H1 (cell line): Measurements from ENCODE around the gene COQ8A. TPM values are rescaled to one million over a fixed set of nuclear protein-coding genes. Genes with fewer than 3 reads are reported as not detected.

Experiments
- CTCF ChIA-PET: fragments of 300-600 bp; sonication (Branson Sonifier 250); formaldehyde crosslinking; loops from one replicate; lab custom pipeline; 2021; ENCODE audit not compliant: partially characterized antibody; lab: Charles Lee
- POLR2A ChIA-PET: fragments of 300-600 bp; sonication (Branson Sonifier 250); formaldehyde crosslinking; loops from one replicate; lab custom pipeline; 2021; ENCODE audit warnings: inconsistent platforms; ENCODE audit not compliant: partially characterized antibody; lab: Charles Lee
- DNase-seq, 2 experiments: peaks; one replicate each; pipeline versions ENCODE4 v3.0.0 to v3.0.0-alpha.2; 2010 to 2022; ENCODE audit warnings: low spot score in 2 of 2, low read depth in 1 of 2, mixed read lengths in 1 of 2
- FAIRE-seq: peaks from 2 replicates; lab custom pipeline; 2011; peaks lifted over from hg19 to GRCh38; lab: Jason Lieb, UNC
- H2AFZ ChIP-seq: 2 replicates; pipeline ENCODE4 v1.8.1; 2012; ENCODE audit warnings: low read length, inconsistent platforms
- H2AK5ac ChIP-seq: 2 replicates; pipeline ENCODE4 v1.6.1; 2013; ENCODE audit warnings: low read depth, low read length
- H2BK120ac ChIP-seq: replicated peaks from 2 replicates; pipeline ENCODE3; 2013; ENCODE audit warnings: low read depth, low read length, inconsistent platforms
- H2BK12ac ChIP-seq: 2 replicates; pipeline ENCODE4 v1.6.1; 2013; ENCODE audit warnings: low read depth, low read length
- H2BK15ac ChIP-seq: 2 replicates; pipeline ENCODE4 v1.6.1; 2013; ENCODE audit warnings: low read length
- H2BK20ac ChIP-seq: 2 replicates; pipeline ENCODE4 v1.6.1; 2013; ENCODE audit warnings: low read length
- H2BK5ac ChIP-seq: 2 replicates; pipeline ENCODE4 v1.6.1; 2013; ENCODE audit warnings: low read depth, low read length
- H3K14ac ChIP-seq: 2 replicates; pipeline ENCODE4 v1.6.1; 2013; ENCODE audit warnings: inconsistent platforms; ENCODE audit not compliant: insufficient read length
- H3K18ac ChIP-seq: 2 replicates; pipeline ENCODE4 v1.6.1; 2013; ENCODE audit warnings: low read length; ENCODE audit errors: extremely low read depth
- H3K23ac ChIP-seq: 2 replicates; pipeline ENCODE4 v1.6.1; 2013; ENCODE audit warnings: inconsistent platforms; ENCODE audit not compliant: insufficient read length
- H3K23me2 ChIP-seq: 2 replicates; pipeline ENCODE4 v1.6.1; 2013; ENCODE audit warnings: low read depth, low read length
- H3K27ac ChIP-seq: 2 replicates; pipeline ENCODE4 v1.6.1; 2011; ENCODE audit warnings: low read depth, low read length, inconsistent platforms
- H3K27me3 ChIP-seq, 4 experiments: replicated peaks in 1 of 4; 1 replicate in 1 of 4; 2 replicates in 3 of 4; pipeline versions ENCODE4 v1.6.1 to v1.8.1; 2011 to 2013; ENCODE audit warnings: low read length in 3 of 4, mild to moderate bottlenecking in 3 of 4, inconsistent platforms in 2 of 4, mixed read lengths in 2 of 4, moderate library complexity in 1 of 4; ENCODE audit not compliant: control insufficient read depth in 3 of 4, insufficient read depth in 3 of 4; ENCODE audit errors: extremely low read depth in 1 of 4
- H3K36me3 ChIP-seq, 4 experiments: 2 replicates each; pipeline versions ENCODE4 v1.6.1 to v1.8.1; 2011 to 2013; ENCODE audit warnings: mild to moderate bottlenecking in 4 of 4, low read length in 3 of 4, moderate library complexity in 2 of 4, control low read depth in 1 of 4, inconsistent platforms in 1 of 4; ENCODE audit not compliant: insufficient read depth in 4 of 4, control insufficient read depth in 2 of 4
- H3K4ac ChIP-seq: replicated peaks from 2 replicates; pipeline ENCODE3; 2013; ENCODE audit warnings: low read length, low read depth, mixed read lengths, inconsistent platforms; ENCODE audit not compliant: insufficient read length
- H3K4me1 ChIP-seq, 4 experiments: replicated peaks in 1 of 4; 1 replicate in 1 of 4; 2 replicates in 3 of 4; pipeline versions ENCODE4 v1.6.1 to v1.8.1; 2011 to 2013; ENCODE audit warnings: low read length in 3 of 4, inconsistent platforms in 2 of 4, mixed read lengths in 1 of 4; ENCODE audit not compliant: insufficient read depth in 4 of 4, control insufficient read depth in 3 of 4
- H3K4me2 ChIP-seq, 2 experiments: 2 replicates each; pipeline versions ENCODE4 v1.6.1 to v1.8.1; 2011 to 2013; ENCODE audit warnings: low read depth in 2 of 2, low read length in 2 of 2, control low read depth in 1 of 2, inconsistent platforms in 1 of 2, mild to moderate bottlenecking in 1 of 2; ENCODE audit not compliant: insufficient read depth in 1 of 2
- H3K4me3 ChIP-seq, 4 experiments: fragments of 200-600, 300-600 bp in 1 of 4; sonication (generic), shearing (Covaris generic), sonication (Bioruptor Twin) in 1 of 4; 2 replicates each; pipeline versions ENCODE4 v1.5.1 to v1.8.1; 2011 to 2016; ENCODE audit warnings: low read length in 4 of 4, low read depth in 3 of 4, control low read depth in 2 of 4, inconsistent platforms in 2 of 4, mild to moderate bottlenecking in 2 of 4, mixed read lengths in 1 of 4, moderate library complexity in 1 of 4; ENCODE audit not compliant: insufficient read depth in 2 of 4; ENCODE audit errors: extremely low read depth in 1 of 4
- H3K56ac ChIP-seq: replicated peaks from 2 replicates; pipeline ENCODE3; 2013; ENCODE audit warnings: low read depth, mild to moderate bottlenecking, mixed read lengths, low read length, inconsistent platforms; ENCODE audit not compliant: insufficient read length
- H3K79me1 ChIP-seq: 2 replicates; pipeline ENCODE4 v1.6.1; 2013; ENCODE audit warnings: low read depth, low read length, control low read depth
- H3K79me2 ChIP-seq, 2 experiments: 2 replicates each; pipeline versions ENCODE4 v1.6.1 to v1.8.1; 2012 to 2013; ENCODE audit warnings: low read length in 2 of 2, mild to moderate bottlenecking in 2 of 2, inconsistent platforms in 1 of 2; ENCODE audit not compliant: insufficient read depth in 2 of 2, control insufficient read depth in 1 of 2
- H3K9ac ChIP-seq, 4 experiments: replicated peaks in 1 of 4; 1 replicate in 1 of 4; 2 replicates in 3 of 4; pipeline versions ENCODE4 v1.6.1 to v1.8.1; 2011 to 2013; ENCODE audit warnings: low read depth in 3 of 4, low read length in 3 of 4, control low read depth in 2 of 4, mild to moderate bottlenecking in 2 of 4, moderate library complexity in 2 of 4, inconsistent platforms in 1 of 4; ENCODE audit errors: extremely low read depth in 1 of 4
- H3K9me3 ChIP-seq, 2 experiments: 2 replicates each; pipeline versions ENCODE4 v1.6.1 to v1.8.1; 2012 to 2013; ENCODE audit warnings: mild to moderate bottlenecking in 2 of 2, moderate library complexity in 2 of 2, control low read depth in 1 of 2, inconsistent platforms in 1 of 2, low read depth in 1 of 2, low read length in 1 of 2, mixed read lengths in 1 of 2; ENCODE audit not compliant: insufficient read depth in 2 of 2
- H4K20me1 ChIP-seq, 2 experiments: replicated peaks in 1 of 2; 2 replicates each; pipeline versions ENCODE3 to v1.8.1; 2011 to 2013; ENCODE audit warnings: inconsistent platforms in 2 of 2, low read length in 2 of 2, mild to moderate bottlenecking in 1 of 2; ENCODE audit not compliant: insufficient read depth in 2 of 2, control insufficient read depth in 1 of 2
- H4K5ac ChIP-seq: 2 replicates; pipeline ENCODE4 v1.6.1; 2013; ENCODE audit warnings: low read length, low read depth, mixed read lengths, inconsistent platforms; ENCODE audit not compliant: insufficient read length
- H4K8ac ChIP-seq: 2 replicates; pipeline ENCODE4 v1.8.0; 2013; ENCODE audit warnings: mild to moderate bottlenecking, moderate library complexity, low read length, inconsistent platforms; ENCODE audit not compliant: insufficient read depth; ENCODE audit errors: extremely low read depth
- H4K91ac ChIP-seq: replicated peaks from 2 replicates; pipeline ENCODE3; 2013; ENCODE audit warnings: low read length, mixed read lengths, inconsistent platforms; ENCODE audit not compliant: insufficient read length
- CHD2 ChIP-seq: IDR thresholded peaks from 2 replicates; pipeline ENCODE4 v1.6.1; 2012; ENCODE audit warnings: low read length, improper control_type of control experiment
- KDM1A ChIP-seq: fragments of 200-600, 300-600 bp; sonication (generic); IDR thresholded peaks from 2 replicates; pipeline ENCODE4 v1.7.1; 2016; ENCODE audit warnings: mild to moderate bottlenecking, low read length, borderline replicate concordance
- MAFK ChIP-seq: IDR thresholded peaks from 2 replicates; pipeline ENCODE4 v1.6.1; 2012; ENCODE audit warnings: low read depth, mild to moderate bottlenecking, improper control_type of control experiment, low read length
- RBBP5 ChIP-seq: IDR thresholded peaks from 2 replicates; pipeline ENCODE4 v1.7.1; 2012; ENCODE audit warnings: low read depth, mild to moderate bottlenecking, inconsistent platforms, low read length, moderate library complexity, borderline replicate concordance
- SIX5 ChIP-seq: IDR thresholded peaks from 2 replicates; pipeline ENCODE4 v1.6.1; 2011; ENCODE audit warnings: mild to moderate bottlenecking, low read depth, low read length
- TCF12 ChIP-seq: IDR thresholded peaks from 2 replicates; pipeline ENCODE4 v1.6.1; 2011; ENCODE audit warnings: low read depth, mild to moderate bottlenecking, low read length
- WGBS, 2 experiments: shearing (Covaris generic) in 1 of 2; methylation state at CpG; one replicate each; pipeline versions ENCODE4 v1.1.6 to v1.1.7; 2013 to 2015; ENCODE audit warnings: low lambda C conversion rate in 2 of 2, mixed read lengths in 2 of 2, inconsistent platforms in 1 of 2, low coverage in 1 of 2, missing lambda C conversion rate in 1 of 2; ENCODE audit not compliant: insufficient replicate concordance in 2 of 2, insufficient coverage in 1 of 2, insufficient read length in 1 of 2; ENCODE audit errors: extremely low coverage in 1 of 2, missing lambda C conversion rate in 1 of 2; 5-methylcytosine and 5-hydroxymethylcytosine counted together
- polyA plus RNA-seq, 7 experiments: library from polyadenylated mRNA; depleted of rRNA in 3 of 7; stranded (reverse) in 5 of 7; unstranded in 2 of 7; fragments of >200 nt in 5 of 7; fragments of 200-250 nt in 2 of 7; gene quantifications; 1 replicate in 5 of 7; 2 replicates in 1 of 7; 4 replicates in 1 of 7; pipeline versions ENCODE4 v1.2.1 to v1.2.3, GENCODE V29; 2011 to 2013; ENCODE audit warnings: missing spikeins in 2 of 7, mixed read lengths in 2 of 7
- total RNA-seq: library from RNA; stranded (reverse); fragmentation: NEBNext Ultra II Directional; extraction: Animal tissue kit (Norgen Biotek cat#: 25700); gene quantifications from 2 replicates; pipeline ENCODE4 v1.2.1, GENCODE V29; 2021

COQ8A gene
- total and polyA plus RNA-seq, 2 of the 8 experiments (the other 6 are each of a cell fraction or from before 2014, with no cell fraction given) = 28.5 to 38.9 TPM

GRCh38 chr1:226966683-226967082 lies 26.6 kb downstream of the COQ8A start:
- H4K5ac ChIP-seq = no peak overlapping the region
- no peak overlapping the region for H2BK20ac ChIP-seq
- H2BK12ac ChIP-seq = no peak overlapping the region
- H3K27me3 ChIP-seq = no peaks in the 10 kb centered on the region
- DNase-seq (no peak), FAIRE-seq (no peak)
- peaks cover 0 to 5% (median 0%) of the 10 kb centered on the region in 4 experiments; a peak in 3 of 8 replicates for H3K36me3 ChIP-seq
- no peak overlapping the region for H4K8ac ChIP-seq
- H3K4me3 ChIP-seq = no peak overlapping the region
- no peak overlapping the region for H3K18ac ChIP-seq
- no peak overlapping the region for H2BK5ac ChIP-seq
- no peak overlapping the region for H2AFZ ChIP-seq
- CTCF ChIA-PET = interaction anchor here (0.6 to 1.6 kb wide), 3 partner anchors 8 to 183 kb away, joined by 3 to 6 read pairs (median 3); no protein-coding TSS in a partner anchor
- H3K79me1 ChIP-seq = peaks cover 2% of the 10 kb centered on the region; the same call in 1 of the 2 replicates
- no peak overlapping the region for H3K56ac ChIP-seq
- H4K20me1 ChIP-seq = peaks cover 0 to 2% of the 10 kb centered on the region in 2 experiments
- H2AK5ac ChIP-seq = no peak overlapping the region
- no peaks in the 10 kb centered on the region for H3K23me2 ChIP-seq
- no peak overlapping the region for H4K91ac ChIP-seq
- no peak overlapping the region for H3K27ac ChIP-seq
- H2BK120ac ChIP-seq = no peak overlapping the region
- H2BK15ac ChIP-seq = no peak overlapping the region
- H3K14ac ChIP-seq = no peak overlapping the region
- H3K9ac ChIP-seq = no peak overlapping the region
- no peaks in the 10 kb centered on the region for H3K79me2 ChIP-seq
- POLR2A ChIA-PET = no interaction called here
- no peak for TF ChIP-seq RBBP5
- TF ChIP-seq TCF12 = no peak
- no peak for TF ChIP-seq CHD2
- no peak for TF ChIP-seq SIX5
- TF ChIP-seq MAFK = no peak
- TF ChIP-seq KDM1A = no peak
- no peaks in the 10 kb centered on the region for H3K4me1 ChIP-seq
- 88% methylated on average over 4 of the region's 4 CpGs; no CpG with 5 or more reads in 1 of the 2 experiments for WGBS, 2 experiments
- H3K23ac ChIP-seq = no peak overlapping the region
- peaks cover 0 to 2% of the 10 kb centered on the region in 2 experiments; a peak in 1 of 4 replicates for H3K9me3 ChIP-seq
- H3K4ac ChIP-seq = no peak overlapping the region
- no peak overlapping the region for H3K4me2 ChIP-seq
